Activated CD8-positive, alpha-beta memory T cell treated with anti-CD3 and anti-CD28 coated beads, Interleukin-2, amount 10 ng/mL, durations not matched to agents 7 days and 5 days (primary cell): Measurements from ENCODE around the gene GRP. TPM values are rescaled to one million over a fixed set of nuclear protein-coding genes. Genes with fewer than 3 reads are reported as not detected.

Experiments used
- ATAC-seq: fragments of 150-1000 bp; cut with Tn5 transposase; one replicate; pipeline ENCODE4 v1.10.0; 2021; ENCODE audit warnings: moderate library complexity
- CTCF ChIA-PET: fragments of 350-600 bp; sonication (Branson Sonifier 250); formaldehyde crosslinking; loops from one replicate; lab custom pipeline; 2021; ENCODE audit warnings: antibody characterized with exemption; lab: Charles Lee
- DNase-seq: peaks from one replicate; pipeline ENCODE4 v3.0.0-alpha.2; 2020
- H3K27ac Mint-ChIP-seq: one replicate; pipeline ENCODE4 v1.8.0; 2021; ENCODE audit warnings: mild to moderate bottlenecking, mixed read lengths
- H3K27me3 Mint-ChIP-seq: one replicate; pipeline ENCODE4 v1.8.0; 2021; ENCODE audit warnings: mixed read lengths
- H3K36me3 Mint-ChIP-seq: one replicate; pipeline ENCODE4 v1.8.0; 2021; ENCODE audit warnings: mild to moderate bottlenecking, mixed read lengths
- H3K4me1 Mint-ChIP-seq: one replicate; pipeline ENCODE4 v1.8.0; 2021; ENCODE audit warnings: mixed read lengths
- H3K4me3 Mint-ChIP-seq: one replicate; pipeline ENCODE4 v1.8.0; 2021; ENCODE audit warnings: mild to moderate bottlenecking, moderate library complexity, mixed read lengths
- H3K9me3 Mint-ChIP-seq: one replicate; pipeline ENCODE4 v1.8.0; 2022; ENCODE audit warnings: low read depth, mixed read lengths
- total RNA-seq, 2 experiments: library from RNA; stranded (reverse); gene quantifications; one replicate each; pipeline ENCODE4 v1.2.3, GENCODE V29; 2021

The GRP gene
- total RNA-seq: not detected

DNA sequence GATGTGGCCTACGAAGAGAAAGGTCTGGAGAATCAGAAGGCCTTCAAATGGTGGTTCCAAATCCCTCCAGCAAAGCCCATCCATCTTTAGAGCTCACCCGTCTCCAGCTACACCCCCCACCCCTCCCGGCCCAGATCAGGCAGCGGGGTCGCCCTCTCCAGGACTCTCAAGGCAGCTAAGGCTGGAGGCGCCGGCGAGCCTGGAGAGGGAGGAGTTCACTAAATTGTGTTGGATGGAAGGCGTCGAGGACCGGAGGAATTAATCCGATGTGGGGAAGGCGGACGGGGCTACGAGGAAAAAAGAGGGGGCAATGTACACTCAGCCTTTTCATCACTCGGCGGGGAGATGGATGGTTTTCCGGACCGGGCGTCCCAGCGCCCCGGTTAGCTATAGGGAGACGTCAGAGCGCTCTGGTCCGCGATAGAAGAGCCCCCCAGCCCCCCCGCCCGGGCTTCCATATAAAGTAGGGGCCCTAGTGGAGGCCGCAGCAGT lies at the start of gene GRP:
GRP (plus strand) TSS at position 487 of the 492 bp plus-strand sequence. CDS start 108 bp downstream, outside the sequence.
- H3K4me3 Mint-ChIP-seq: no peak within 1 kb of the TSS
- CTCF ChIA-PET: no interaction called here
- ATAC-seq (no peak), DNase-seq (no peak)
- no peaks in the 10 kb centered on the region for H3K36me3 Mint-ChIP-seq
- H3K9me3 Mint-ChIP-seq: no peaks in the 10 kb centered on the region
- no peak within 1 kb of the TSS for H3K27ac Mint-ChIP-seq
- H3K4me1 Mint-ChIP-seq: peaks cover 5% of the 10 kb centered on the region
- H3K27me3 Mint-ChIP-seq: peaks cover 83% of the 10 kb centered on the region

- no peak overlapping the region for H3K27ac Mint-ChIP-seq
- H3K27me3 Mint-ChIP-seq: peaks cover 16% of the 10 kb centered on the region
- H3K36me3 Mint-ChIP-seq: no peaks in the 10 kb centered on the region
- no peaks in the 10 kb centered on the region for H3K4me1 Mint-ChIP-seq
- DNase-seq: no peak
- no peak for ATAC-seq
- H3K4me3 Mint-ChIP-seq: no peak overlapping the region
- CTCF ChIA-PET: no interaction called here
- peaks cover 12% of the 10 kb centered on the region for H3K9me3 Mint-ChIP-seq
Measured at GRCh38 chr18:59172664-59173249, 47.2 kb upstream of the GRP start.

GRCh38 chr18:59177485-59177884 lies 42.5 kb upstream of the GRP start:
- Mint-ChIP-seq H3K27me3 (no peaks in the 10 kb centered on the region), H3K9me3 (peaks cover 12% of the 10 kb centered on the region), H3K4me3 (no peak overlapping the region), H3K36me3 (no peaks in the 10 kb centered on the region), H3K4me1 (no peaks in the 10 kb centered on the region), H3K27ac (no peak overlapping the region)
- no peak for DNase-seq
- no peak for ATAC-seq
- CTCF ChIA-PET: no interaction called here

GRCh38 chr18:59180150-59180845 lies 39.7 kb upstream of the GRP start:
- DNase-seq: no peak
- no peak for ATAC-seq
- H3K27ac Mint-ChIP-seq: no peak overlapping the region

GRCh38 chr18:59182673-59183072 lies 37.3 kb upstream of the GRP start:
- CTCF ChIA-PET: no interaction called here
- DNase-seq (no peak), ATAC-seq (no peak)
- no peaks in the 10 kb centered on the region for H3K9me3 Mint-ChIP-seq
- no peak overlapping the region for H3K4me3 Mint-ChIP-seq
- H3K36me3 Mint-ChIP-seq: no peaks in the 10 kb centered on the region
- H3K27ac Mint-ChIP-seq: no peak overlapping the region
- H3K4me1 Mint-ChIP-seq: no peaks in the 10 kb centered on the region
- peaks cover 19% of the 10 kb centered on the region for H3K27me3 Mint-ChIP-seq

More at GRCh38 chr18:59180150-59180845, 39.7 kb upstream of the GRP start:
- CTCF ChIA-PET: interaction anchor here (1.3 kb wide), 1 partner anchor 92 kb away, joined by 3 read pairs; no protein-coding TSS in a partner anchor
- H3K4me3 Mint-ChIP-seq: no peak overlapping the region
- no peaks in the 10 kb centered on the region for H3K36me3 Mint-ChIP-seq
- peaks cover 13% of the 10 kb centered on the region for H3K27me3 Mint-ChIP-seq
- no peaks in the 10 kb centered on the region for H3K4me1 Mint-ChIP-seq
- no peaks in the 10 kb centered on the region for H3K9me3 Mint-ChIP-seq

- Mint-ChIP-seq H3K4me1 (peaks cover 6% of the 10 kb centered on the region), H3K4me3 (no peak overlapping the region)
Measured at GRCh38 chr18:59189008-59189407, 30.9 kb upstream of the GRP start.

GRCh38 chr18:59189746-59190145 lies 30.2 kb upstream of the GRP start:
- Mint-ChIP-seq H3K27me3 (peaks cover 7% of the 10 kb centered on the region), H3K4me1 (peaks cover 6% of the 10 kb centered on the region), H3K4me3 (no peak overlapping the region), H3K27ac (no peak overlapping the region), H3K36me3 (no peaks in the 10 kb centered on the region), H3K9me3 (no peaks in the 10 kb centered on the region)
- CTCF ChIA-PET: no interaction called here
- no peak for DNase-seq
- ATAC-seq: no peak

More at GRCh38 chr18:59189008-59189407, 30.9 kb upstream of the GRP start:
- CTCF ChIA-PET: no interaction called here
- peak overlapping the region; percentile 5 for H3K27ac Mint-ChIP-seq
- no peaks in the 10 kb centered on the region for H3K9me3 Mint-ChIP-seq
- H3K36me3 Mint-ChIP-seq: no peaks in the 10 kb centered on the region
- peaks cover 7% of the 10 kb centered on the region for H3K27me3 Mint-ChIP-seq
- ATAC-seq: no peak
- DNase-seq: no peak

DNA sequence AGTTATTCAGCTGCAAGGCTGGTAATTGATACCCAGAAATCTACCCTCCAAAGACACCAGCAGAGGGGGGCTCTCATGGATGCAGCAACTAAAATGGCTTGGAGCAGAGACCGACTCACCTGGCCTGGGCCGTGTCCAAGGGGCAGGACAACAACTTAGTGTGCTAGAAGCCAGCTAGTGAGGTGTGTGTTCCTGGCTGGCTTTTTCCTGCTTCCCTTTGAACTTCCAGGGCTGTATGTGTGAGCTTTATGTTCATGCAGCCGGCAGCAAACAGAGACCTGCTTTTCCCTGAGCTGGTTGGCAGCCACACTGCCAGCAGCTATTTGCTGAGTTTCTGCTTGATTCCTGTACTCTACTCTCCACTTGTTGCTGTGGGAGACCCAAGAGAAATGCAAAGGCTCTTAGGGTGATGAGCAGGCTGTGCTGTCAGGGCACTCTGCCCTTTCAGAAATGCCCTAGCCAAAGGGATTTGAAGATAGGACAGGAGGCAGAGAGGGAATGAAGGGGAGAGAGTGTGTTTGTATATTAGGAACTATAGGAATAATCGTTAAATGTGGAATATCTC lies 23.7 kb upstream of the GRP start:
- DNase-seq (no peak), ATAC-seq (no peak)
- H3K36me3 Mint-ChIP-seq: no peaks in the 10 kb centered on the region
- H3K4me1 Mint-ChIP-seq: no peaks in the 10 kb centered on the region
- CTCF ChIA-PET: no interaction called here
- no peak overlapping the region for H3K27ac Mint-ChIP-seq
- peaks cover 37% of the 10 kb centered on the region for H3K27me3 Mint-ChIP-seq
- H3K9me3 Mint-ChIP-seq: no peaks in the 10 kb centered on the region
- no peak overlapping the region for H3K4me3 Mint-ChIP-seq

DNA sequence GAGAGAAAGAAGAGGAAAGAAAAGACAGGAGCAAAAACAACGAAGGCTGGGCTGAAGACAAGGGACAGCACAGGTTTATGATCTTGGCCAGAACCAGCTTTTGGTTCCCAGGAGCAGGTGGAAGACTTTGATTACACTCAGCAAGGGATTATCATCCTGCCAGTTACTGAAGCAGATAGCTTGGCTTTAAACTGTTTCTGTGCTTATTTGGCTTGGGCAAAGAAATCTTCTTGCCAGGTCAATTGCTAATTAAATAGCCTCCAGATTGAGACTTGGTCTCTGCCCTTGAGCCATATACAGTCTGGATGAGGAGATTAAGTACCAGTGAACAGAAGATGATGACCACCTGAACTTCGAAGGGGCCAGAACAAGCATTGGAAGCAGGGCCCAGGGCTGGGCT lies 22.3 kb upstream of the GRP start:
- H3K4me1 Mint-ChIP-seq: no peaks in the 10 kb centered on the region
- H3K27ac Mint-ChIP-seq: no peak overlapping the region
- peaks cover 47% of the 10 kb centered on the region for H3K27me3 Mint-ChIP-seq
- no peaks in the 10 kb centered on the region for H3K9me3 Mint-ChIP-seq
- ATAC-seq (no peak), DNase-seq (no peak)
- CTCF ChIA-PET: no interaction called here
- H3K36me3 Mint-ChIP-seq: no peaks in the 10 kb centered on the region
- no peak overlapping the region for H3K4me3 Mint-ChIP-seq

- H3K36me3 Mint-ChIP-seq: no peaks in the 10 kb centered on the region
- H3K4me3 Mint-ChIP-seq: no peak overlapping the region
- no peak for DNase-seq
- CTCF ChIA-PET: no interaction called here
- no peak overlapping the region for H3K27ac Mint-ChIP-seq
- H3K9me3 Mint-ChIP-seq: no peaks in the 10 kb centered on the region
- ATAC-seq: no peak
- no peaks in the 10 kb centered on the region for H3K4me1 Mint-ChIP-seq
- H3K27me3 Mint-ChIP-seq: peaks cover 51% of the 10 kb centered on the region
Measured at GRCh38 chr18:59198215-59198614, 21.7 kb upstream of the GRP start.

GRCh38 chr18:59200787-59201186 lies 19.2 kb upstream of the GRP start:
- CTCF ChIA-PET: no interaction called here
- Mint-ChIP-seq H3K36me3 (no peaks in the 10 kb centered on the region), H3K4me1 (no peaks in the 10 kb centered on the region), H3K27ac (no peak overlapping the region), H3K27me3 (peaks cover 59% of the 10 kb centered on the region), H3K9me3 (no peaks in the 10 kb centered on the region), H3K4me3 (no peak overlapping the region)
- DNase-seq: no peak
- no peak for ATAC-seq

- no peak overlapping the region for H3K27ac Mint-ChIP-seq
- no peak for DNase-seq
- no peak overlapping the region for H3K4me3 Mint-ChIP-seq
- no peaks in the 10 kb centered on the region for H3K4me1 Mint-ChIP-seq
- no peaks in the 10 kb centered on the region for H3K36me3 Mint-ChIP-seq
- H3K9me3 Mint-ChIP-seq: no peaks in the 10 kb centered on the region
- ATAC-seq: no peak
- CTCF ChIA-PET: no interaction called here
- peaks cover 62% of the 10 kb centered on the region for H3K27me3 Mint-ChIP-seq
Measured at GRCh38 chr18:59202258-59202820, 17.6 kb upstream of the GRP start.

- no peak for ATAC-seq
- Mint-ChIP-seq H3K4me3 (no peak overlapping the region), H3K27ac (no peak overlapping the region), H3K27me3 (peaks cover 40% of the 10 kb centered on the region), H3K36me3 (no peaks in the 10 kb centered on the region), H3K9me3 (no peaks in the 10 kb centered on the region), H3K4me1 (no peaks in the 10 kb centered on the region)
- no peak for DNase-seq
- CTCF ChIA-PET: no interaction called here
Measured at GRCh38 chr18:59207506-59207905, 12.5 kb upstream of the GRP start.
